NCI-H82 treated with DMSO at 0.1 percent for 48 hours (cell line): ENCODE data around the gene SYT3.

Experiments used
- DNase-seq: peaks from one replicate; lab custom pipeline; 2025; ENCODE audit not compliant: unreplicated experiment; lab: John Stamatoyannopoulos, UW

The SYT3 gene

GRCh38 chr19:50661766-50662650, 22.3 kb upstream of the SYT3 start:
- DNase-seq, result no peak

- no peak for DNase-seq
These were observed 21.3 kb upstream of the SYT3 start for GRCh38 chr19:50661023-50661422.

GRCh38 chr19:50660088-50660366, 20.3 kb upstream of the SYT3 start:
- no peak for DNase-seq

DNA sequence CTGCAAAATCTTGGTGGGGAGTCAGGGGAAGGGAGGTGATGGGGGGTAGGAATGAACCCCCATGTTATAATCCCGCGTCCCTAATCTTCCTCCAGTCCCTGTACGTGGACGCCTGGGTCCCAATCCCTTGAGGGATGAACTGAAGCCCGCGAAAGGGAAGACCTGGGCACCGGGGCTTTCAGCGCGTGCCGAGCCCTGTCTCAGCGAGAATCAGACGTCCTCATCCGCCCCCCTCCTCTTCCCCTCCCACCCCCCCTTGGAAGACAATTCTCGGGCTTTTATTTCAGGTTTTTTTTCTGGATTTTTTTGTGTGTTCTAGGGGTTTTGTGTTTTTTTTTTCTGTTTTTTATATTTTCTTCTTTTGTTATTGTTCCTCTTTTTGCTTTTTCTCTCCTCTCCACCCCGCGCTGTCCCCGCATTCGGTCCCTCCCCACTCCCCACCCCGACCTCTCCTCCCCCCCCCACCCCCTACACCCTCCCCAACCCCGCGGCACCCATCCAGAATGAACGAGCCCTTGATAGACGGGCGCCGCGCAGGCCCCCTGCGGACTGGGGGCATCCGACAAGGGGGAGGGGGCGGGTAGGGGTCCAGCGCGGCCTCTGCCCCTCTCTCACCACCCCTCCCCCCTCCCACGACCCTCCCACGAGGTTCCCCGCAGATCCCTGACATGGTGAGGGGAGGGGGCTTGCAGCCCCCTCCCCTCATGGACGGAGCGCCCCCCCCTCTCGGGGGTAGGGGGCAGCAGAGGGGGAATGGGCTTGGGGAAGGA, 19.8 kb upstream of the SYT3 start:
- no peak for DNase-seq

GRCh38 chr19:50658441-50659317, 19.0 kb upstream of the SYT3 start:
- no peak for DNase-seq

- peak; percentile 42 for DNase-seq
These were observed 18.2 kb upstream of the SYT3 start for GRCh38 chr19:50657712-50658440.

GRCh38 chr19:50657222-50657669, 17.6 kb upstream of the SYT3 start:
- DNase-seq, result no peak

- no peak for DNase-seq
These were observed 15.2 kb upstream of the SYT3 start for GRCh38 chr19:50654882-50655281.

- no peak for DNase-seq
These were observed 13.0 kb upstream of the SYT3 start for GRCh38 chr19:50652722-50653121.

GRCh38 chr19:50651174-50651573, 11.5 kb upstream of the SYT3 start:
- no peak for DNase-seq

DNA sequence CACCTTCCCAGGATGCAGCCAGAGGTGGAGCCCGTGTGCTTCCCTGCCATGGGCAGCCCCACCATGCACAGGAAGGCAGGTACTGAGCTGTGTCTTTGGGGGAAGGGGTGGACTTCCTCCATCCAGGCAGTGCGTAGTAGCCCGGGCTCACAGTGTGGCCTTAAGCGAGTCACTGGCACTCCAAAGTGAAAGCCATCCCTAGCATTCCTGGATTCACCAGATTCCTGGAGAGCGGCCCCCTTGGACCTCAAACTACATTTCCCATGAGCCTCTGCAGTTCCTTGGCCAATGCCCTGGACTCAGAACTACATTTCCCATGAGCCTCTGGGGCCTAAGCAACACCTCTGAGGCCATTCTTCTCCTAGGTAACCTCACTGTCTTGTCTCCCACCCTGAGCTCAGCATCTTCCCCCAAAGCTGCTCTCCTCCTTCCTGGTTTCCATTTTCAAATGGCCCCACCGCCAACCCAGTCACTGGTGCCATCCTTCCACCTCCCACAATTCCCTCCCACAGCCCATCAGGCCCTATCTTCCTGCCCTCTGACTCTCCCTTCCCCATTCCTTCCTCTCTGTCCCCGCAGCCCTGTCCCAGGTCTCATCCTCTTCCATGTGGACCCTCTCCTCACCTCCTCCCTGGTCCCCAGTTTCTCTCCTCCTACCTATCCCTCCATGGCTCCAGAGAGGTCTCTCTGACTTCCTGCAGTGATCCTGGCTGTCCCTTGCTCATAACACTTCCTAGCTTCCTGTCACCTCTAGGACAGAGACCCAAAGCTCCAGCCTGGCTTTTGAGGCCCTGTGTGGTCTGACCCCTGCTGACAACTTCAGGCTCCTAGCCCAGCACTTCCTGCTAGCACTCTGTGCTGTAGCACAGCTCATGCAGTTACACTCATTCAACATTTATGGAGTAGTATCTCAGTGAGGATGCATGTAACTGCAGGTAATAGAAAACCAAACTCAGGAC, 10.0 kb upstream of the SYT3 start, which contains the start of gene C19orf81:
Gene C19orf81, plus strand, starts transcription at position 13 of the 959 bp plus-strand sequence. Its CDS starts 0 bp downstream, at position 13.
- no peak for DNase-seq

DNA sequence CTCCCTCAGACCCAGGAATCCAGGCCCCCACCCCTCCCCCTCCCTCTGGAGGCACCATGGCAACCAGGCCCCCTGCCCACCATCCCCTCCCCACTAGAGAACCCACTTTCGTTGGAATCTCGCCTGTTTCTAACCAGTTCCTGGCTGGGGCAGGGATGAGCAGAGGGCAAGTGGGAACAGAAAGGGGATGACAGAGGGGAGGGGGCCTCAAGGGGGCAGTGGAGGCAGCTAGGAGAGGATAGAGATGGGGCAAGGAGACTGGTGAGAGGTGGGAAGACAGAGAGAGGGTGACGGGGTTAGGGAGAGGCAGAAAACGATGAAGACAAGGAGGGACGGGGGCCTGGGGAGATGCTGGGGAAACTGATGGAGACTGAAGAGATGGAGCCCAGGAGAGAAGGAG, 9.0 kb upstream of the SYT3 start:
- DNase-seq, result no peak

DNA sequence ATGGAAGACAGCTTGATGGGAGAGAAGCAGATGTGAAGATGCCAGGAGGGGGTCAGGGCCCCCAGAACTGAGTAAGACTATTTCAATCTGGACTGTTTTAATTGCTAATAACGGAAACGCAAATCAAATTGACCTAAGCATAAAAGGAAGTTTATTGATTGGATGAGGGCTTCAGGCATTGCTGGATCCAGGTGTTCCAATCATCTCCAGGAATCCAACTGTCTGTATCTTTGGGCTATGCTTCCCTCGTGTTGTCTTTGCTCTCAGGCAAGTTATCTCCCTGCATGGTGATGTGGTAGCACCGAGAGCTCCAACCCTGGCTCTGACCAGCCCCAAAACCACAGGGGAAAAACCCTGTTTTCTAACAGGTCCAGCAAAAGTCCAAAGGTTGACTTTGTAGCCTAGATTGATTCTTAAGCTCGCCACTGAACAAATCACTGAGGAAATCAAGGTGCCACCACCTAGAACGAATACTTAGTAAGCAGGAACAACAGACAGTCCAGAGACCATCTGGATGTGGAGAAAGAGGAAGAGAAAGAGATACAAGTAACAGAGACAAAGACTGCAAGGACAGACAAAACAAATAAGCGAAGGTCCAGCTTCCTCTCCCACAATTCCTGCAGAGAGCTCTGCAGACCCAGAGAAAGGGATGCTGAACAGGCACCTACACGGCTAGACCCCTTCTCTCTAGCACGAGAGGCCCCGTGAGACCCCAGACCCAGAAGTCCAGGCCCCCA, 8.4 kb upstream of the SYT3 start:
- DNase-seq, result no peak

- DNase-seq, result no peak
These were observed 6.6 kb upstream of the SYT3 start for GRCh38 chr19:50646074-50646807.

- DNase-seq, result no peak
These were observed 5.4 kb upstream of the SYT3 start for GRCh38 chr19:50645107-50645506.

DNA sequence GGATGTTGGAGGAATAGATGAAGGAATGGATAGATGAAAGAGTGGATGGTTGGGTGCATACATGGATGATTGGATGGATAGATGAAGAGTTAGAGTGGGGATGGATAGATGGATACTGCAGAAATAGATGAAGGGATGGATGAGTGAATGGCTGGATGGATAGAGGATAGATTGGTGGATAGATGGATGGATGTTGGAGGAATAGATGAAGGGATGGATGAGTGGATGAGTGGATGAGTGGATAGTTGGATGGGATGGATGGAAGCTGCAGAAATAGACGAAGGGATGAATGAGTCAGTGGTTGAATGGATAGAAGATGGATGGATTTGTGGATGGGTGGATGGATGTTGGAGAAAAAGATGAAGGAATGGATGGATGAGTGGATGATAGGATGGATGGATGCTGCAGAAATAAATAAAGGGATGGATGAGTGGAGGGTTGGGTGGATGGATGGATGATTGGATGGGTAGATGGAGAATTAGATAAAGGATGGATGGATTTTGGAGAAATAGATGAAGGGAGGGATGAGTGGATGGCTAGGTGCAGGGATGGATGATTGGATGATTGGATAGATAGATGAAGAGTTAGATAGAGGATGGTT, 4.7 kb upstream of the SYT3 start:
- no peak for DNase-seq

- no peak for DNase-seq
These were observed 687 bp upstream of the SYT3 start for GRCh38 chr19:50640368-50640767.

DNA sequence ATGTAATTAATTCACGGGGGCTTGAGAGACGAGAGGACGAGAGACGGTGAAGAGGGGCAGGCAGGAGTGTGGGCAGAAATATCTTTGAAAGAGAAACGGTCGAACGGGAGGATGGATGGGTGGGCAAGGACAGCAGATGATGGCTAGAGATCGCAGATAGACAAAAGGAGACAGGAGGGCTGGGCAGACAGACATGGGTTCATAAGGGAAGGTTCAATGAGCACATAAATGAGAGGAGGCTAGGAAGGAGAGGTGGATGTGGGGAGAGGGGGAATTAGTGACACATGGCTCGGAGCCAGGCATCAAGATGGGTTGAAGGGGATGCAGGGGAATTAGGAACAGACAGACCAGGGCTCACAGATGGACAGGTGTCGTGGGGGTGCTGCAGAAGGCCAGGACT, 1.1 kb downstream of the SYT3 start:
- DNase-seq, result no peak
